ENCODE data around the gene PEX11A.

The PEX11A gene

GRCh38 chr15:89654847-89655805, 35.4 kb downstream of the PEX11A start, which contains the start of gene KIF7:
Gene KIF7, minus strand, starts transcription at chr15:89655467. Its CDS starts 2,537 bp downstream, at chr15:89652930.
- peak; percentile 41 for DNase-seq (ENCODE audit: low read depth)

GRCh38 chr15:89654301-89654761, 36.2 kb downstream of the PEX11A start:
- no peak for DNase-seq (ENCODE audit: low read depth)

- DNase-seq (ENCODE audit: low read depth), result no peak
These were observed 37.0 kb downstream of the PEX11A start for GRCh38 chr15:89653578-89653977.

GRCh38 chr15:89652666-89653065, 37.9 kb downstream of the PEX11A start:
- DNase-seq (ENCODE audit: low read depth), result no peak

GRCh38 chr15:89652131-89652530, 38.4 kb downstream of the PEX11A start:
- no peak for DNase-seq (ENCODE audit: low read depth)

- no peak for DNase-seq (ENCODE audit: low read depth)
These were observed 40.8 kb downstream of the PEX11A start for GRCh38 chr15:89649716-89650115.

DNA sequence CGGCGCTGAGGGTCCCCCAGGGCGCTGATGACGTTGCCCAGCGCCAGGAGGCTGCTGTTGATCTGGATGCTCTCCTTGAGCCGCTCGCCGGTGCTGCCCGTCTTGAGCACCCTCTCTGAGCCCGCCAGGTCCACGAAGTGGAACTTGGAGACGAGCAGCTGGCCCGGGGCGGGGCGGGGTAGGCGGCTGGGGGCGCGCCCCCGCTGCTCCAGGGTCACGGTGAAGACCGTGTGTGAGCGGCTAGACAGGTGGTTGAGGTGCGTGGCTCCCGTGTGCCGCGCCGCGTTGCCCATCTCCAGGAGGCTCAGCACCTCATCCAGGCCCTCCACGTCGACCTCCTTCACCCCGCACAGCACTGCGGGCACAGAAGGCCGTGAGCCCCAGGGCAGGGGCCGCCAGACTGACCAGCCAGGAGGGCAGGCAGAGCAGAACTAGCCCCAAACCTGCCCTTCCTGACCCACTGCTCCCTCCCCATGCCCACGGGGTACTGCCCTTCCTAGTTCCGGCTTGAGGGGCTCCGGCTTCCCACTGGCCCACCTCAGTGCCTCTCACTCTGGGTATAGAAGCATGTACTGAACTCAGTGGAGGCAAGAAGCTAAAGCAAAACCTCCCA, 41.4 kb downstream of the PEX11A start:
- no peak for DNase-seq (ENCODE audit: low read depth)

DNA sequence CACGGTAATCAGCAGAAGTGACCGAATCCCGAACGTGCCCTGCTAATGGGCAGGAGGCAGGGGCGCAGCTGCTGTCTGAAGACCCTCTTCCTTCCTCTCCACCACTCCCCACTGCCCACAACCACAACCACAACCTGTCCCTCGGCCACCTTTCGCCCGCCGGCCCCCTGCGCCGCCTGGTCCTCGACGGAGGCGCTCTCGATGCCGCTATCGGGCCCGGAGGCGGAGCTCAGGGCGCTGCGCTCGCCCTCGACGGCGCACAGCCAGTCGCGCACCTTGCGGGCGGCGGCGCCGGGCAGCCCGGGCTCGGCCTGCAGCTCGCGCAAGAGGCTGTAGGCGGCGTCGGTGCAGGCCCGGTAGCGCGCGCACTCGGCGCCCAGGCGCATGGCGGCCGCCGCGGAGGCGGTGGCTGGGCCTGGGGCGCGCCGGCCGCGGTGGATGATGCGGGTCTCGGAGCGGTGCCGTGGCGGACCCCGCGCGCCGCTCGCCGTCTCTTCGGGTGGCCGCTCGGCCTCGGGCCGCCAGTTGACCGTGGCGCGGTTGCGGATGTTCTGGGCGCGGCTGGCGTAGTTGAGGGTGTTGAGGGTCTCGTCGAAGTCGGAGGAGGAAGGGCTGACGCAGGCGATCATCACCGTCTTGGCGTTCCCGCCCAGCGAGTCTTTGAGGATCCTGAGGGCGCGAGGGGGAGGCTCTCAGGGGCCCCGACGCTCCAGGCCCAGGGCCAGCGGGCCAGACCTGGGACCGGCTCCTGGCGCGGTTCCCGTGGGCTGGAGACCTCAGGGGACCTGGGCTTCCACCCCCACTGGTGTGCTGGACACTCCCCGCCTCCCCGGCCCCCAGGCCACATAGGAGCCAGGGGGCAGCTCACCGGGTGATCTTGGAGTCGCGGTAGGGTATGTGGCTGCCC, 42.2 kb downstream of the PEX11A start:
- no peak for DNase-seq (ENCODE audit: low read depth)

DNA sequence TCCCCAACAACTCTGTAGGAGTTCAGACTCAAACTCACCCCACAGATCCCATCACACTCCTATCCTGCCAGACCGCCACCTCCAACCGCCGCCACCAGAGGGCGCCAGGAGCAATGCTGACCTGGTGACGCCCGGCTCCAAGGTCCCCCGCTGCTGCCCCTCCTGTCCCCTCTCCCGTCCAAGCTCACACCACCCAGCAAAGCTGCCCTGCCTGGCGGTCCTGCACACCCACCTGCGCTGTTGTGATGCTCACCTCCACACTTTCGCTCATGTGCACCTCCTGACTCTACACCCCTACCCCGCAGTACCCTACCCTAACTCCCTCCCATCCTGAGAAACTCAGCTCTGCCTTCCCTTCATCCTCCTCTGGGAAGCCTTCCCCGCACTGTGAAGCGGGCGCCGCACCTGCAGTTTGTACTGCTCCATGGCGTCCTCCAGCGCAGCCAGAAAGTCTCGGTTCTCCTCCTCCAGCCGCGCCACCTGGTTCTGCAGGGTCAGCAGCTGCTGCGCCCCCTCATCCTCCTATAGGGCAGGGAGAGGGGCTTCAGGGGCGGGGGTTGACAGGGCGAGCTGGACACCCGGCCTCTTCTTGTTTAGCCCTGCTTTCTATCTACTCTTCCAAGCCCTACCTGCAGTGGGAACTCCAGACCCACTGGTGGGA, 43.2 kb downstream of the PEX11A start:
- peak; percentile 49 for DNase-seq (ENCODE audit: low read depth)

DNA sequence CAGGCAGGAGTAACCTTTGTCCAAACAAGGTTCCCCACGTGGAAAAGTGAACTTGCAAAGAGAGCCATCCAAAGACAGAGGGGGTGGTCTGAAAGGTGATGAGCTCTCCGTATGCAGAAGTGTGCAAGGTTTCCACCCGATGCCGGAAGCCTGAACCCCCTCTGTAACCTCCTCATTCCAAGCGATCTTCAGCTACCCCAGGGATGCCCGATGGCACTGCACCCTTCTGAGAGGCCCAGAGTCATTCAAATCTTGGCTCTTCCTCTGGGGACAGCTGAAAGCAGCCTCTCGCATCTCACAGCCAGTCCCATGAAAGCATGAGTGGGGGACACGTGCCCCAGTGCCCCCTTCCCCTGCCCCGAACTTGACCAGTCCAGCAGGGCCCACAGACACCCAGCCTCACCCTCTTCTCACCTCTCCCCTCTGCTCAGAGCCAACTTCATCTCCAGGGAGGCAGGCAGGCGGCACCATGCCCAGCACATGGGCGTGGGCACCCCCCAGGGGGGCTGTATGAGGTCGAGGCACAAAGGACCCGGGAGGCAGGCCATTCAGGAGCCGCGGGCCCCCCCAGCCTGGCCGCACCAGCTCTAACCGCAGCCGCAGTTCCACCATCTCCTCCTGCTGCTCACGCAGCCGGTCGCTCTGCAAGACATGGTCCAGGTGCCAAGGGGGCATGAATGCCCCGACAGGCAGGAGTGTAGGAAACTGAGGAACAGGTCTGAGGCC, 44.0 kb downstream of the PEX11A start:
- DNase-seq (ENCODE audit: low read depth), result no peak

- no peak for DNase-seq (ENCODE audit: low read depth)
These were observed 44.9 kb downstream of the PEX11A start for GRCh38 chr15:89645680-89646079.

DNA sequence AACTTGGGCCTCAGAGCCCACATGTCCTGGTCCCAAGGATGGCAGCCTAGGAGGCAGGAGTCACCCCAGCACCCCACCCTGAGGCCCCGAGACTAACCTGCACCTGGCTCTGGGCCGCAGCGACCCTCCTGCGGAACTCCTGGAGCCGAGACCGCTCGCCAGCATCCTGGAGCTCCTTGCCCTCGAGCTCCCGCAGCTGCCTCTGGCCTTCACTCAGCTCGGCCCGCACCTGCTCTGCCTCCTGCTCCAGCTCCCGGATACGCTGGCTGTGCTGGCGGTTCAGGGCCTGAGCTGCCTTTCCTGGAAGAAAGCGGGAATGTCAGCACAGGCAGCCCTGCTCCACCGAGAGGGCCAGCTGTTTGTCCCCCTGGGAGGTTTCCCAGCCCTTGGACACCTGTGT, 48.4 kb downstream of the PEX11A start:
- no peak for DNase-seq (ENCODE audit: low read depth)

GRCh38 chr15:89641053-89641452, 49.5 kb downstream of the PEX11A start:
- no peak for DNase-seq (ENCODE audit: low read depth)

DNA sequence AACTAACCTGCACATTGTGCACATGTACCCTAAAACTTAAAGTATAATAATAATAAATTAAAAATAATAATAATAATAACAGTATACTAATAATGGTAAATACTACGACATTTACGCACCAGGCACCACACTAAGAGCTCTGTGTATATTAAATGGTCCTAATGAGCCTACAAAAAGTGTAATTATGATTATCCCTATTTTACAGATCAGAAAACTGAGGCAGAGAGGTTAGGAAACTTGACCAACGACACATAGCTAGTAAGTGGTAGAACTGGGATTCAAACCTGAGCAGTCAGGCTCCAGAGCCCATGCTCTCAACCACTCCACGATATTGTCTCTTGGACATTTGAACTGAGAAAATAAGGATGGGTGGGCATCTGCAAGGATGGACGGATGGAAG, 50.3 kb downstream of the PEX11A start:
- no peak for DNase-seq (ENCODE audit: low read depth)

DNA sequence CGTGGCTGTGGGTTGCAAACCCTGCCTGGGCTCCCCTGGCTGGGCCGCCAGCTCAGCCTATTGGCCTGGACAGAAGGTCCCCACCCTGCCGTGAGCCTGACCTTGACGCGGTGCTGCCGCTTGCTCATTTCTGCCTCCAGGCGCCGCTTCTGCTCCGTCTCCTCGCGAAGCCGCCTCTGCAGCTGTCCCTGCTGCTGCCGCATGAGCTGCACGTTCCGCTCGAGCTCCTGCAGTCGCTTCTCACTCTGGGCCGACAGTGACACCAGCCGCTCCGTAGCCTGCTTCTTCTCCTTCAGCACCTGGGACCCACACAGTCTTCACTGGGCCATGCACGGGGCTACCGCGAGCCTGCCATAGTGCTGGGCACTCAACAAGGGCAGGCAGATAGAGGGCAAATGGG, 57.0 kb downstream of the PEX11A start:
- DNase-seq (ENCODE audit: low read depth), result no peak

GRCh38 chr15:89632563-89633430, 57.8 kb downstream of the PEX11A start:
- DNase-seq (ENCODE audit: low read depth), result no peak

GRCh38 chr15:89631902-89632264, 58.7 kb downstream of the PEX11A start:
- no peak for DNase-seq (ENCODE audit: low read depth)
